GM21447 (cell line): ENCODE results near the gene RNU6-9.
"Not testable (repeated sequence)": the region's sequence is repeated elsewhere in the genome, so short reads cannot be mapped to it uniquely, and the experiment has no call there.

Experiments used
- ATAC-seq: cut with Tn5 transposase; IDR thresholded peaks from one replicate; pipeline ENCODE4 v1.9.1; 2021; ENCODE audit not compliant: unreplicated experiment

RNU6-9 gene

GRCh38 chr19:892894-893689, at the start of gene RNU6-9, which contains the start of gene MED16:
TSS of gene RNU6-9 (plus strand) at chr19:893484.
TSS of gene MED16 (minus strand) at chr19:893187. CDS start at chr19:891131, 2,056 bp downstream.
- ATAC-seq, result peak; percentile 73

- ATAC-seq, result no peak
Measured at GRCh38 chr19:843836-844545, 49.3 kb upstream of the RNU6-9 start.

DNA sequence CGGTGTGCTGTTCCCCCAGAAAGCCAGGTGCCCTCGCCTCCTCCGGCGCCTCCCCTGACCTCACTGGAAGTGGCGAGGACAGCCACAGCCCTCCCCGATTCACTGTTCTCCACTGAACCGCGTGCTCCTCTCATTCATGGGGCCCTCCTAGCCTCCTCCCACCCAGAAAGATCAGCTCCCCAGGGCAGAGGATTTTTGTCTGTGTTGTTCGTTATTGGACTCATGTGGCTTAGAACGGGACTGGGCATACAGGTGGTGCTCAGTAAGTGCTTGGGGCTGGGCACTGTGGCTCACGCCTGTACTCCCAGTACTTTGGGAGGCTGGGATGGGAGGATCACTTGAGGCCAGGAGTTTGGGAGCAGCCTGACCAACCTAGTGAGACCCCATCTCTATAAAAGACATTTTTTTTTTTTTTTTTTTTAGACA, 48.7 kb upstream of the RNU6-9 start:
- ATAC-seq, result no peak

DNA sequence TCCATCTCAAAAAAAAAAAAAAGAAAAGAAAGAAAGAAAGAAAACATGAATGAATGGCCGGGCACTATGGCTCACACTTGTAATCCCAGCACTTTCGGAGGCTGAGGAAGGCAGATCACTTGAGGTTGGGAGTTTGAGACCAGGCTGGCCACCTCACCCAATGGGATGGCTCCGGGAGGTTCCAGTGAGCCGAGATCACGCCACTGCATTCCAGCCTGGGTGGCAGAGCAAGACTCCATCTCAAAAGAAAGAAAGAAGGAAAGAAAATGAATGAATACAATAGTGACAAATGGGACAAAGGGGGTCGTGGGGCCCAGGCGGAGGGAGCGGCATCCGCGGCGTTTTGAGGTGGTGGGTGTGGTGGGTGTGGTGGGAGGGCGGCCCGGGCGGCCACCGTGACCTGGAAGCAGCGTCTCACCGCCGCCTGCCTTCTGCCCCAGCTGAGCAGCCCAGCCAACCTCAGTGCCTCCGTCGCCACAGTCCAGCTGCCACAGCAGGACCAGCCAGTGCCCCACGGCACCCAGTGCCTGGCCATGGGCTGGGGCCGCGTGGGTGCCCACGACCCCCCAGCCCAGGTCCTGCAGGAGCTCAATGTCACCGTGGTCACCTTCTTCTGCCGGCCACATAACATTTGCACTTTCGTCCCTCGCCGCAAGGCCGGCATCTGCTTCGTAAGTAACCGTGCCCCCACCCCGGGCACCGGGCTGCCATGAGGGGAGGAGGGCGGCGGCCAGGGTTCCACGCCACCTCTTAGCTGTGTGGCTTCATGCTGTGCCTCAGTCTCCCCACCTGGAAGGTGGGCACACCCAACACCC, 47.4 kb upstream of the RNU6-9 start:
- no peak for ATAC-seq

DNA sequence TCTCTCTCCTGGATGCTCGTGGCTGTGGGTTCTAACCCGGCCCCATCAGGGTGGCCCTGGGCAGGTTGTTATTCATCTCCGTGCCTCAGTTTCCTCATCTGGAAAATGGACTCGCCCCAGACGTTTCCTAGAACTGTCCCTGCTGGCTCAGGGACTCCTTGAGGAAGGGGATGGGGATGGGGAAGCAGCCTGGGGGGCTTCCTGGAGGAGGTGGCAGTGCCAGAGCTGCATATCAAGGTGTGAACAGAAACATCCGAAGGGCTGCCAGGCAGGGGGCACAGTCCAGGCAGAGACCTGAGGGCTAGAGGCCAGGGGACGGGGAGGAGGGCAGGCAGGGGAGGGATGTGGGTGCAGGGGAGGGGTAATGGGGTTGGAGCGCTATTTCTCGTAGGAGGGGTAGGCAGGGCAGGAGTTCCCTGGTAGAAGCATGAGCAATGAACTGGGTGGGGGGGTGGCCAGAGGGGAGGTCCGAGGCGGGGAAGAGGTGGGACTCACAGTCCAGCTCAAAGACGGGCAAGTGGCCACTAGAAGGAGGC, 44.8 kb upstream of the RNU6-9 start:
- ATAC-seq, result no peak

DNA sequence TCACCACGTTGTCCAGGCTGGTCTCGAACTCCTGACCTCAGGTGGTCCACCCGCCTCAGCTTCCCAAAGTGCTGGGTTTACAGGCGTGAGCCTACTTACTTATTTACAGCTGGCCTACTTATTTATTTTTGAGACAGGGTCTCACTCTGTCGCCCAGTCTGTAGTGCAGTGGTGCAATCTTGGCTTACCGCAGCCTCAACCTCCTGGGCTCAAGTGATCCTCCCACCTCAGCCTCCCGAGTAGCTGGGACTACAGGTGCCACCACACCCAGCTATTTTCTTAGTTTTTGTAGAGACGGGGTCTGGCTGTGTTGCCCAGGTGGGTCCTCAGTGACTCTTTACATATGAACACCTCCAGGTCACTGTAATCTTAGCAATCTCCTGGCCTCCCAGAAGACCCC, 44.1 kb upstream of the RNU6-9 start:
- not testable (repeated sequence) for ATAC-seq

DNA sequence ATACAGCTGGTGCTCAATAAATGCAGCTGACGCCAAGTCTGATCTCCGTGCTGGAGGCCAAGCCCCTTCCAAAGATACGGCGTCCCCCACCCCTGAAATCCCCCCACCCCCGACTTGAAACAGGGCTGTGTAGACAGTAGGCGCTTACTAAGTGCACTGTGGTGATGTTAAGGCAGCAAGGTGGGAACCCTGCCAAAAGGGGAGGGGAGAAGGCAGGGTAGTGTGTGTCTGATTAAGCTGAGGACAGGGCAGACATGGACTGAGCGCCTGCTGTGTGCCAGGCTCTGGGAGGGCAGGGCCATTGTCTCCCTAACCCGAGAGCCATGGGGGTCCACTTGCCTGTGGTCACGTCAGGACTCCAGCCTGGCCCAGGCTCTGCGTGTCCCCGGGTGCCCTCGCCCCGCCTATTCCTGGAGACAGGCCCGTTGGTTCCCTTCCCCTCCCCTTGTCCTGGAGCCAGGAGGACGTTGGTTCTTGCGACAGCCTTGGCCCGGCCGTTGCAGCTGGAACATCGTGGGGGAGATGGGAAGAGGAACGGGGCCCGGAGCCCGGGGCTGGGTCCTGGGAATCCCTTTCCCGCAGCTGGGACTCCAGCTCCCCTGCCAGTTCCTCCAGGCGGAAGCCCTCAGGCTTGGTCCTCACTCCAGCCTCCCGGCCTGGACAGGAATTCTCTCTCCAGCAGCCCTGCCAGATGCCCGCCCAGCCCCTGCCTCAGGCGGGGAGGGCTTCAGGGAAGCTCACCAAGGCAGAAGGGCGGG, 42.9 kb upstream of the RNU6-9 start:
- ATAC-seq, result no peak

DNA sequence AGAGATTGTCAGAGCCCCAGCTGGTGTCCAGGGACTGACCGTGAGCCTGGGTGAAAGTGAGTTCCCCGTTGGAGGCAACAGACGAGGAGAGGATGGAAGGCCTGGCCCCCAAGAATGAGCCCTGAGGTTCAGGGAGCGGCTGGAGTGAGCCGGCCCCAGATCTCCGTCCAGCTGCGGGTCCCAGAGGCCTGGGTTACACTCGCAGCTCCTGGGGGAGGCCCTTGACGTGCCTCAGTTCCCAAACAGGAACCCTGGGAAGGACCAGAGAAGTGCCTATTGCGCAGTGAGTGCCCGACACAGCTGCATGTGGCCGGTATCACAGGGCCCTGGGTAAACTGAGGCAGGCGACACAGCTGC, 42.3 kb upstream of the RNU6-9 start:
- no peak for ATAC-seq

- ATAC-seq, result no peak
Measured at GRCh38 chr19:852136-853013, 40.9 kb upstream of the RNU6-9 start, which contains the start of gene ELANE. TSS of gene ELANE (plus strand) at chr19:852303. CDS start at chr19:852329, 26 bp downstream.

- no peak for ATAC-seq
Measured at GRCh38 chr19:853014-853585, 40.2 kb upstream of the RNU6-9 start.

GRCh38 chr19:853614-854220, 39.6 kb upstream of the RNU6-9 start:
- not testable (repeated sequence) for ATAC-seq

DNA sequence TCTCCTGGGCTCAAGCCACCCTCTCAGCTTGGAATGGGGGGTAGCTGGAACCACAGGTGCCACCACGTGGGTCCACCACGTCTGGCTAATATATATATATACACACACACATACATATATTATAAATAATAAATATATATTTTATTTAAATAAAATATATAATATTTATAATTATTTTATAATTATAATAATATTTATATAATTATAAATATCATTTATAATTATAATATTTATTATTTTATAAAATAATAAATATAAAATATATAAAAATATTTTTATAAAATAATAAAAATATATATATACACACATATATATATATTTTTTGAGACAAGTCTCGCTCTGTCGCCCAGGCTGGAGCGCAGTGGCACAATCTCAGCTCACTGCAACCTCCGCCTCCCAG, 38.7 kb upstream of the RNU6-9 start:
- no peak for ATAC-seq

GRCh38 chr19:855142-855541, 38.1 kb upstream of the RNU6-9 start:
- ATAC-seq, result no peak

DNA sequence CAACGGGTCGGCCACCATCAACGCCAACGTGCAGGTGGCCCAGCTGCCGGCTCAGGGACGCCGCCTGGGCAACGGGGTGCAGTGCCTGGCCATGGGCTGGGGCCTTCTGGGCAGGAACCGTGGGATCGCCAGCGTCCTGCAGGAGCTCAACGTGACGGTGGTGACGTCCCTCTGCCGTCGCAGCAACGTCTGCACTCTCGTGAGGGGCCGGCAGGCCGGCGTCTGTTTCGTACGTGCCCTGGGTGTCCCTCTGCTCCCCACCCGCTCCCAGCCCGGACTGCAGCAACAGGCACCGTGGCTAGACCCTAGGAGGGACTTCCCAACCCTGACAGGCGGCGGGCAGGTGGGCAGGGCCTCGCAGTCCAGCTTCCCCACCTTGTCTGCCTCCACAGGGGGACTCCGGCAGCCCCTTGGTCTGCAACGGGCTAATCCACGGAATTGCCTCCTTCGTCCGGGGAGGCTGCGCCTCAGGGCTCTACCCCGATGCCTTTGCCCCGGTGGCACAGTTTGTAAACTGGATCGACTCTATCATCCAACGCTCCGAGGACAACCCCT, 37.6 kb upstream of the RNU6-9 start:
- no peak for ATAC-seq

DNA sequence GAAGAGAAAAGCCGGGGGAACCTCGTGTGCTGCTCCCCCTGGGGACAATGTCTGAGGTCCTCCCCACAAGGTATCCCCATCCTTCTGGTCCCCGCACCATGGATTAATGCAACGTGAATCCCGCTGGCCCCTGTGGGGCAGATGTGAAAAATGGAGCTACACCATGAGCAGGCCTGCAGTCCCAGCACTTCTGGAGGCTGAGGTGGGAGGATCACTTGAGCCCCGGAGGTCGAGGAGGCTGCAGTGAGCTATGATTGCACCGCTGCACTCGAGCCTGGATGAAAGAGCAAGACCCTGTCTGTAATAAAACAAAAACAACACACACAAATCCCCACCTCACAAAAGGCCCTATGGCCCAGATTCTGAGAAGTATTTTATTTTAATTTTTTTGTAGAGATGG, 35.0 kb upstream of the RNU6-9 start:
- ATAC-seq, result no peak

- no peak for ATAC-seq
Measured at GRCh38 chr19:858868-859843, 34.1 kb upstream of the RNU6-9 start, which contains the start of gene CFD. TSS of gene CFD (plus strand) at chr19:859664. CDS start at chr19:859690, 26 bp downstream.

DNA sequence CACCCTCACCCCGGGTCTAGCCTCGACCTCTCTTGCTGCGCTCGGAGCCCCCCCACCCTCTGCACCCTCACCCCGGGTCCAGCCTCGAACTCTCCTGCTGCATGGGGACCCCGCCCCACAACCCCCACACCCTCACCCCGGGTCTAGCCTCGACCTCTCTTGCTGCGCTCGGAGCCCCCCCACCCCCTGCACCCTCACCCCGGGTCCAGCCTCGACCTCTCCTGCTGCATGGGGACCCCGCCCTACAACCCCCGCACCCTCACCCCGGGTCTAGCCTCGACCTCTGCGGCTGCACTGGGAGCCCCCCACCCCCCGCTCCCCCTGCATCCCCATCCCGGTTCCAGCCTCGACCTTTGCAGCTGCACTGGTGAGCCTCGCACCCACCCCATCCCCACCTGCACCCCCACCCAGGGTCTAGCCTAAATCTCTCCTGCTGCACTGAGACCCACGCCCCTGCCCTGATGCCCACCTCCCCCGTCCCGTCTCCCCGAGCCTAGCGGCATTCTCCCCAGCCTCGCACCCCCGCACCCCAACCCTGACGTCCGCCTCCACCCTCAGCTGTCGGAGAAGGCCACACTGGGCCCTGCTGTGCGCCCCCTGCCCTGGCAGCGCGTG, 32.0 kb upstream of the RNU6-9 start:
- no peak for ATAC-seq
